GM18861 (cell line): ENCODE data around the gene SELE.
"Not testable (repeated sequence)": the region's sequence is repeated elsewhere in the genome, so short reads cannot be mapped to it uniquely, and the experiment has no call there.

Experiments used
- ATAC-seq: cut with Tn5 transposase; IDR thresholded peaks from one replicate; pipeline ENCODE4 v1.9.1; 2021; ENCODE audit not compliant: unreplicated experiment

Gene SELE

GRCh38 chr1:169683661-169684060 lies 50.2 kb downstream of the SELE start:
- ATAC-seq = no peak

- ATAC-seq = not testable (repeated sequence)
Observed at GRCh38 chr1:169683168-169683567, 50.7 kb downstream of the SELE start.

- ATAC-seq = no peak
Observed at GRCh38 chr1:169682071-169682470, 51.8 kb downstream of the SELE start.

- ATAC-seq = peak; percentile 15
Observed at GRCh38 chr1:169681140-169681539, 52.7 kb downstream of the SELE start.

- peak; percentile 59 for ATAC-seq
Observed at GRCh38 chr1:169680377-169681019, 53.4 kb downstream of the SELE start.

GRCh38 chr1:169679692-169680091 lies 54.2 kb downstream of the SELE start:
- no peak for ATAC-seq

GRCh38 chr1:169676001-169676400 lies 57.9 kb downstream of the SELE start:
- ATAC-seq = no peak
